Ovary (tissue), 9 donors: ENCODE measurements around the gene RSPH1. TPM values are rescaled to one million over a fixed set of nuclear protein-coding genes. Genes with fewer than 3 reads are reported as not detected.

Source experiments
- polyA plus RNA-seq, 2 donors: library from polyadenylated mRNA; stranded (reverse); fragments of 200-250 nt in 1 of 2; fragments of 350-450 nt in 1 of 2; fragmentation: Illumina TruSeq in 1 of 2; extraction: RNeasy Lipid Tissue Mini Kit (QIAGEN cat#74804) in 1 of 2; gene quantifications; one replicate each; pipeline ENCODE4 v1.2.3, GENCODE V29; 2013 to 2014
- total RNA-seq, 7 donors: library from RNA; depleted of rRNA in 2 of 7; stranded (reverse); fragments of >200 nt in 2 of 7; fragmentation: NEBNext Ultra II Directional in 3 of 7; extraction: Animal tissue kit (Norgen Biotek cat#: 25700) in 3 of 7; gene quantifications; one replicate each; pipeline versions ENCODE4 v1.1.0 to v1.2.4, GENCODE V29; 2016 to 2023
- donor health status: DM: no; HTN: no; CAD: no; lungs with moderate emphysema.
- donor health status: DM: no; HTN: no; CAD: no.
- donor health status: Bipolar disorder and iron deficiency.
- donor health status: DM: yes; HTN: yes; CAD: no.
- donor health status: DM: no; HTN: no; CAD: no.
- donor health status: DM: yes; HTN: yes; CAD: no.

Gene RSPH1
- total and polyA plus RNA-seq, 9 donors, result 0.76 to 37.5 (median 2.5) TPM

Other genes starting within 250 kb of the RSPH1 start
- 100 to 1,000 TPM in 1 of 7 donors, 10 to 100 TPM in 2, 1 to 10 TPM in 3, not detected in 1; 1.9 to 131 (median 11.0) TPM for gene TFF3, start 180.8 kb downstream of the RSPH1 start, total RNA-seq
- gene TFF3, start 180.8 kb downstream of the RSPH1 start, polyA plus RNA-seq, result 10 to 100 TPM in 1 of 2 donors, 1 to 10 TPM in 1; 1.3 to 17.1 TPM
- gene TFF2, start 145.2 kb downstream of the RSPH1 start, total RNA-seq, result 1 to 10 TPM in 1 of 7 donors, under 1 TPM in 1, not detected in 5; 0.31 to 3.7 TPM
- not detected for gene TFF2, start 145.2 kb downstream of the RSPH1 start, polyA plus RNA-seq
- gene TFF1, start 129.7 kb downstream of the RSPH1 start, total RNA-seq, result 1 to 10 TPM in 1 of 7 donors, not detected in 6; 1.4 TPM
- not detected for gene TFF1, start 129.7 kb downstream of the RSPH1 start, polyA plus RNA-seq
- gene TMPRSS3, start 100.2 kb downstream of the RSPH1 start, total RNA-seq, result 10 to 100 TPM in 1 of 7 donors, 1 to 10 TPM in 4, not detected in 2; 1.3 to 28.6 (median 3.4) TPM
- gene TMPRSS3, start 100.2 kb downstream of the RSPH1 start, polyA plus RNA-seq, result under 1 TPM; 0.07 to 0.12 TPM
- under 1 TPM in 5 of 7 donors, not detected in 2; 0.15 to 0.54 (median 0.24) TPM for gene UBASH3A, start 92.3 kb downstream of the RSPH1 start, total RNA-seq
- under 1 TPM; 0.19 to 0.85 TPM for gene UBASH3A, start 92.3 kb downstream of the RSPH1 start, polyA plus RNA-seq
- gene SLC37A1, start 17.6 kb upstream of the RSPH1 start, total RNA-seq, result 1 to 10 TPM; 5.6 to 10.0 (median 8.0) TPM
- 1 to 10 TPM; 5.1 to 6.0 TPM for gene SLC37A1, start 17.6 kb upstream of the RSPH1 start, polyA plus RNA-seq
- gene PDE9A, start 157.4 kb upstream of the RSPH1 start, total RNA-seq, result 10 to 100 TPM in 2 of 7 donors, 1 to 10 TPM in 5; 3.9 to 11.3 (median 6.9) TPM
- 1 to 10 TPM; 5.6 to 8.0 TPM for gene PDE9A, start 157.4 kb upstream of the RSPH1 start, polyA plus RNA-seq